Upper lobe of right lung (tissue), 1 donor: ENCODE data around the gene SLC22A5. TPM values are rescaled to one million over a fixed set of nuclear protein-coding genes. Genes with fewer than 3 reads are reported as not detected.

Experiments
- ATAC-seq: fragments of 200-7000 bp; cut with Tn5 transposase; one replicate; pipeline ENCODE4 v1.9.1; 2020; ENCODE audit warnings: mild to moderate bottlenecking, moderate library complexity
- DNase-seq: peaks from one replicate; pipeline ENCODE4 v3.0.0-alpha.2; 2020
- H3K27ac ChIP-seq: fragments of 200-600 bp; one replicate; pipeline ENCODE4 v1.8.0; 2022
- H3K27me3 ChIP-seq: fragments of 200-600 bp; one replicate; pipeline ENCODE4 v1.8.0; 2022; ENCODE audit warnings: mild to moderate bottlenecking
- H3K36me3 ChIP-seq: fragments of 200-600 bp; one replicate; pipeline ENCODE4 v1.8.0; 2022
- H3K4me1 ChIP-seq: fragments of 200-600 bp; one replicate; pipeline ENCODE4 v1.8.0; 2022
- H3K4me3 ChIP-seq: fragments of 200-600 bp; one replicate; pipeline ENCODE4 v1.8.0; 2022; ENCODE audit warnings: mild to moderate bottlenecking
- H3K9me3 ChIP-seq: fragments of 200-600 bp; one replicate; pipeline ENCODE4 v1.8.0; 2022
- CTCF ChIP-seq: fragments of 200-600 bp; IDR thresholded peaks from one replicate; pipeline ENCODE4 v1.8.0; 2022; ENCODE audit warnings: antibody characterized with exemption
- intact Hi-C: fragments of 100-400 bp; cut with DNase I; formaldehyde crosslinking; loops from one replicate; pipeline ENCODE4 v1.11.0; 2022
- total RNA-seq: library from RNA; stranded (reverse); fragmentation: NEBNext Ultra II Directional; extraction: Animal tissue kit (Norgen Biotek cat#: 25700); gene quantifications from one replicate; pipeline ENCODE4 v1.2.1, GENCODE V29; 2021
- donor health status: DM: no; HTN: yes; CAD: no; lungs with severe emphysema.

The SLC22A5 gene
- total RNA-seq, 1 donor from 2014 or later = 10.2 TPM

- Histone ChIP-seq H3K36me3 (no peaks in the 10 kb centered on the region), H3K27me3 (no peaks in the 10 kb centered on the region), H3K27ac (peak overlapping the region; percentile 84), H3K4me1 (peaks cover 21% of the 10 kb centered on the region), H3K9me3 (no peaks in the 10 kb centered on the region), H3K4me3 (peak overlapping the region; percentile 75)
- intact Hi-C loops = no loop called here
- TF ChIP-seq CTCF = no peak
- ATAC-seq = no peak
- DNase-seq = no peak
Measured at GRCh38 chr5:132369007-132369473, 470 bp upstream of the SLC22A5 start.

GRCh38 chr5:132370181-132370970 lies 866 bp downstream of the SLC22A5 start:
- Histone ChIP-seq H3K4me3 (peak overlapping the region; percentile 75), H3K4me1 (peaks cover 21% of the 10 kb centered on the region), H3K27ac (peak overlapping the region; percentile 84), H3K36me3 (no peaks in the 10 kb centered on the region), H3K9me3 (no peaks in the 10 kb centered on the region), H3K27me3 (no peaks in the 10 kb centered on the region)
- intact Hi-C loops = no loop called here
- ATAC-seq = no peak
- no peak for TF ChIP-seq CTCF
- DNase-seq = peak; percentile 41

GRCh38 chr5:132370971-132371602 lies 1.6 kb downstream of the SLC22A5 start:
- intact Hi-C loops = no loop called here
- Histone ChIP-seq H3K9me3 (no peaks in the 10 kb centered on the region), H3K4me1 (peaks cover 21% of the 10 kb centered on the region), H3K27ac (no peak overlapping the region), H3K4me3 (peak overlapping the region; percentile 75), H3K27me3 (no peaks in the 10 kb centered on the region), H3K36me3 (no peaks in the 10 kb centered on the region)
- DNase-seq (no peak), ATAC-seq (no peak)
- TF ChIP-seq CTCF = no peak

GRCh38 chr5:132371603-132371994 lies 2.1 kb downstream of the SLC22A5 start:
- Histone ChIP-seq H3K9me3 (no peaks in the 10 kb centered on the region), H3K4me3 (no peak overlapping the region), H3K27ac (no peak overlapping the region), H3K4me1 (peaks cover 21% of the 10 kb centered on the region), H3K27me3 (no peaks in the 10 kb centered on the region), H3K36me3 (no peaks in the 10 kb centered on the region)
- ATAC-seq = no peak
- peak; percentile 37 for DNase-seq
- no peak for TF ChIP-seq CTCF
- intact Hi-C loops = no loop called here

GRCh38 chr5:132372127-132372526 lies 2.6 kb downstream of the SLC22A5 start:
- Histone ChIP-seq H3K4me1 (peaks cover 21% of the 10 kb centered on the region), H3K9me3 (no peaks in the 10 kb centered on the region), H3K27ac (no peak overlapping the region), H3K4me3 (no peak overlapping the region), H3K27me3 (no peaks in the 10 kb centered on the region), H3K36me3 (no peaks in the 10 kb centered on the region)
- peak; percentile 19 for ATAC-seq
- DNase-seq = peak; percentile 51
- no peak for TF ChIP-seq CTCF
- intact Hi-C loops = no loop called here
